ENCODE results near the gene EFHC1. TPM values are rescaled to one million over a fixed set of nuclear protein-coding genes. Genes with fewer than 3 reads are reported as not detected.

The EFHC1 gene
- total RNA-seq, 1 experiment from 2014 or later, result 12.4 TPM

- RAD21 ChIA-PET (ENCODE audit: low non-redundant PET in 1 of 2, low total read pairs in 2 of 2, uncharacterized antibody in 2 of 2, unreplicated experiment in 2 of 2), result no interaction called here
Observed at GRCh38 chr6:52498538-52499017, 78.4 kb downstream of the EFHC1 start.

More at GRCh38 chr6:52498538-52499017, 78.4 kb downstream of the EFHC1 start:
- Histone ChIP-seq H3K4me1 (ENCODE audit: control insufficient read depth in 1 of 2, insufficient read depth in 2 of 2, low read length in 2 of 2) (peaks cover 10 to 13% of the 10 kb centered on the region in 2 experiments), H3K9me2 (ENCODE audit: insufficient read depth) (no peaks in the 10 kb centered on the region), H3K4me2 (ENCODE audit: low read length) (no peak overlapping the region), H3K27me3 (ENCODE audit: insufficient read depth, low read length) (no peaks in the 10 kb centered on the region), H3K79me2 (ENCODE audit: insufficient read depth, low read length) (no peaks in the 10 kb centered on the region), H3K9ac (ENCODE audit: low read length) (no peak overlapping the region), H3K4me3 (replicated peaks in 1 of 2; ENCODE audit: low read depth in 1 of 2, low read length in 2 of 2) (no peak overlapping the region), H3K9me3 (ENCODE audit: control insufficient read depth in 1 of 2, insufficient read depth in 1 of 2, low read depth in 1 of 2, low read length in 2 of 2) (no peaks in the 10 kb centered on the region), H4K20me1 (ENCODE audit: insufficient read depth) (no peaks in the 10 kb centered on the region), H3K36me3 (ENCODE audit: control insufficient read depth in 1 of 2, insufficient read depth in 2 of 2, low read length in 2 of 2) (peaks cover 3 to 8% of the 10 kb centered on the region in 2 experiments; a peak in 2 of 4 replicates), H2AFZ (ENCODE audit: low read depth, low read length, poor library complexity, severe bottlenecking) (no peak overlapping the region), H3K27ac (ENCODE audit: low read depth, low read length) (no peak overlapping the region)
- TF ChIP-seq ZNF274 (IDR thresholded peaks at IDR 0.05; ENCODE audit: low read depth, low read length) (no peak), ATF3 (IDR thresholded peaks at IDR 0.05) (no peak), RAD21 (IDR thresholded peaks at IDR 0.05; ENCODE audit: low read depth) (no peak), SP1 (IDR thresholded peaks at IDR 0.05; ENCODE audit: low read depth) (no peak), JUND (IDR thresholded peaks at IDR 0.05) (no peak), MAX (IDR thresholded peaks at IDR 0.05) (no peak), ZFX (IDR thresholded peaks at IDR 0.05) (no peak), CBX3 (IDR thresholded peaks at IDR 0.05; ENCODE audit: low read depth) (no peak), ZBTB33 (IDR thresholded peaks at IDR 0.05; ENCODE audit: extremely low read depth, insufficient replicate concordance, low read length) (no peak), FOSL1 (IDR thresholded peaks at IDR 0.05; ENCODE audit: low read depth) (no peak), POLR2A (IDR thresholded peaks at IDR 0.05; ENCODE audit: borderline replicate concordance, extremely low read depth, insufficient read depth, insufficient read length) (no peak), CEBPB (IDR thresholded peaks at IDR 0.05; ENCODE audit: low read depth) (no peak), EZH2phosphoT487 (IDR thresholded peaks at IDR 0.05; ENCODE audit: borderline replicate concordance) (no peak)
- ATAC-seq (no peak), DNase-seq (ENCODE audit: low read depth, low spot score) (no peak)
- ChIA-PET CTCF (no interaction called here), POLR2A (no interaction called here)
- BruUV-seq (replicated peaks), result no TSS peak
- intact Hi-C loops (cut with micrococcal nuclease), result no loop called here

All from HCT116 (cell line).